GM12878 (cell line): ENCODE measurements around the gene PNMA5. TPM values are rescaled to one million over a fixed set of nuclear protein-coding genes. Genes with fewer than 3 reads are reported as not detected.

Source experiments
- ATAC-seq: fragments of 200-7000 bp; cut with Tn5 transposase; 3 replicates; pipeline ENCODE4 v1.9.1; 2020; ENCODE audit warnings: mild to moderate bottlenecking, moderate library complexity
- BruUV-seq: library from RNA; stranded (reverse); fragments of 400-500 nt; replicated peaks from 2 replicates; lab custom pipeline; 2021; lab: Mats Ljungman, UMichigan
- CTCF ChIA-PET: fragments of 300-600 bp; sonication (Branson Sonifier 250); formaldehyde crosslinking; extraction: SDS; loops from one replicate; lab custom pipeline; 2021; ENCODE audit warnings: inconsistent platforms; lab: Yijun Ruan, JAX
- POLR2A ChIA-PET: fragments of 350-600 bp; formaldehyde crosslinking; extraction: SDS; loops from one replicate; lab custom pipeline; 2021; ENCODE audit warnings: inconsistent platforms; lab: Charles Lee
- RAD21 ChIA-PET: fragments of 300-600 bp; sonication (Branson Sonifier 250); formaldehyde crosslinking; loops from one replicate; lab custom pipeline; 2023; ENCODE audit warnings: antibody characterized with exemption; ENCODE audit not compliant: unreplicated experiment; lab: Charles Lee
- SMC1A ChIA-PET: fragments of 300-600 bp; sonication (Branson Sonifier 250); formaldehyde crosslinking; loops from one replicate; lab custom pipeline; 2023; ENCODE audit not compliant: unreplicated experiment, uncharacterized antibody; lab: Charles Lee
- DNase-seq: peaks from one replicate; pipeline ENCODE4 v3.0.0-alpha.2; 2011; ENCODE audit warnings: low read depth, low spot score
- FAIRE-seq: peaks from 3 replicates; lab custom pipeline; 2011; peaks lifted over from hg19 to GRCh38; lab: Jason Lieb, UNC
- H2AFZ ChIP-seq: 2 replicates; pipeline ENCODE4 v1.6.0; 2011; ENCODE audit warnings: low read depth, low read length, control low read depth; ENCODE audit not compliant: control insufficient read depth
- H3K27ac ChIP-seq: 2 replicates; pipeline ENCODE4 v1.5.1; 2011; ENCODE audit warnings: control low read depth; ENCODE audit not compliant: control insufficient read depth, insufficient read depth
- H3K27me3 ChIP-seq, 2 experiments: replicated peaks in 1 of 2; 2 replicates each; pipeline versions ENCODE4 v1.6.0 to v1.6.1; 2011; ENCODE audit warnings: low read length in 1 of 2; ENCODE audit not compliant: control insufficient read depth in 2 of 2, insufficient read depth in 2 of 2
- H3K36me3 ChIP-seq, 2 experiments: 2 replicates each; pipeline ENCODE4 v1.5.1; 2011; ENCODE audit warnings: low read length in 1 of 2; ENCODE audit not compliant: control insufficient read depth in 2 of 2, insufficient read depth in 2 of 2
- H3K4me1 ChIP-seq: 2 replicates; pipeline ENCODE4 v1.6.1; 2011; ENCODE audit warnings: mild to moderate bottlenecking, low read length, moderate library complexity, mixed read lengths; ENCODE audit not compliant: control insufficient read depth, insufficient read depth
- H3K4me2 ChIP-seq: 2 replicates; pipeline ENCODE4 v1.6.0; 2011; ENCODE audit warnings: control low read depth; ENCODE audit not compliant: control insufficient read depth, insufficient read depth
- H3K4me3 ChIP-seq: fragments of 200-600 bp; sonication (generic); 2 replicates; pipeline ENCODE4 v1.5.1; 2016
- H3K79me2 ChIP-seq: 2 replicates; pipeline ENCODE4 v1.6.0; 2011; ENCODE audit warnings: low read length; ENCODE audit not compliant: control insufficient read depth, insufficient read depth
- H3K9ac ChIP-seq: 2 replicates; pipeline ENCODE4 v1.8.0; 2011; ENCODE audit warnings: low read length, control low read depth, mixed read lengths; ENCODE audit not compliant: control insufficient read depth, insufficient read depth
- H3K9me3 ChIP-seq: replicated peaks from 3 replicates; pipeline ENCODE4 v1.5.1; 2011; ENCODE audit warnings: mild to moderate bottlenecking, low read length; ENCODE audit not compliant: control insufficient read depth, insufficient read depth
- H4K20me1 ChIP-seq: 2 replicates; pipeline ENCODE4 v1.6.0; 2011; ENCODE audit not compliant: control insufficient read depth, insufficient read depth
- ASH2L ChIP-seq: fragments of 300-600, 200-600 bp; sonication (generic); IDR thresholded peaks from 2 replicates; pipeline ENCODE4 v1.6.1; 2017; ENCODE audit warnings: low read depth, mild to moderate bottlenecking, borderline replicate concordance
- EED ChIP-seq: sonication (generic); IDR thresholded peaks from 2 replicates; pipeline ENCODE4 v1.6.1; 2016; ENCODE audit warnings: antibody characterized with exemption, low read depth
- EP300 ChIP-seq, 2 experiments: fragments of 150-350 bp in 1 of 2; IDR thresholded peaks; 2 replicates each; pipeline ENCODE4 v1.6.1; 2011 to 2012; ENCODE audit warnings: low read depth in 2 of 2, low read length in 2 of 2, borderline replicate concordance in 1 of 2, improper control_type of control experiment in 1 of 2, inconsistent platforms in 1 of 2; ENCODE audit not compliant: control insufficient read depth in 1 of 2
- SMC3 ChIP-seq: IDR thresholded peaks from 2 replicates; pipeline ENCODE4 v1.6.1; 2011; ENCODE audit warnings: low read length, improper control_type of control experiment, borderline replicate concordance
- STAT1 ChIP-seq: fragments of 450-650 bp; conservative IDR thresholded peaks from 2 replicates; pipeline ENCODE4 v1.6.1; 2014; ENCODE audit warnings: antibody characterized with exemption, mild to moderate bottlenecking
- TCF3 ChIP-seq: IDR thresholded peaks from 2 replicates; pipeline ENCODE4 v1.6.1; 2012; ENCODE audit warnings: low read depth, mild to moderate bottlenecking, low read length, borderline replicate concordance; ENCODE audit not compliant: insufficient read depth
- TCF7 ChIP-seq: IDR thresholded peaks from 2 replicates; pipeline ENCODE4 v1.6.1; 2014; ENCODE audit warnings: antibody characterized with exemption, borderline replicate concordance
- ZBTB11 ChIP-seq: fragments of 450-650 bp; formaldehyde crosslinking; IDR thresholded peaks from 2 replicates; pipeline ENCODE4 v1.5.0; 2022; ENCODE audit warnings: mild to moderate bottlenecking, missing genetic modification characterization
- WGBS: methylation state at CpG from one replicate; pipeline ENCODE4 v1.1.6; 2016; ENCODE audit warnings: low lambda C conversion rate; ENCODE audit not compliant: insufficient replicate concordance, insufficient coverage; ENCODE audit errors: missing lambda C conversion rate; 5-methylcytosine and 5-hydroxymethylcytosine counted together
- in situ Hi-C: fragments of 300-500 bp; cut with MboI; formaldehyde crosslinking; loops from 9 replicates; pipeline ENCODE4 v1.14.3; 2018; ENCODE audit warnings: mixed read lengths
- intact Hi-C: fragments of 100-400 bp; cut with micrococcal nuclease; formaldehyde crosslinking; loops from one replicate; pipeline ENCODE4 v1.14.2; 2022; ENCODE audit not compliant: unreplicated experiment
- polyA plus RNA-seq, 11 experiments: library from polyadenylated mRNA; depleted of rRNA in 4 of 11; unstranded in 6 of 11; stranded (reverse) in 5 of 11; fragments of >200 nt; fragmentation: Nextera tagmentation in 4 of 11; fragmentation: Illumina TruSeq in 1 of 11; extraction: Ambion mirVana in 4 of 11; extraction: Trizol in 1 of 11; gene quantifications; 1 replicate in 1 of 11; 2 replicates in 10 of 11; pipeline versions ENCODE4 v1.2.1 to v1.2.3, GENCODE V29; 2011 to 2016; ENCODE audit warnings: inconsistent platforms in 2 of 11, missing spikeins in 2 of 11, low read depth in 1 of 11
- total RNA-seq, 4 experiments: library from RNA; depleted of rRNA in 3 of 4; stranded (reverse); fragments of >200 nt in 3 of 4; fragmentation: Illumina TruSeq in 1 of 4; extraction: Trizol in 1 of 4; gene quantifications; 2 replicates each; pipeline versions ENCODE4 v1.2.1 to v1.2.3, GENCODE V29; 2013 to 2021
- TF ChIP-seq, protein P1 (sequence below): fragments of 450-650 bp; conservative IDR thresholded peaks from 2 replicates; pipeline ENCODE4 v1.6.1; 2017; ENCODE audit warnings: mild to moderate bottlenecking, moderate library complexity

Gene PNMA5
- total and polyA plus RNA-seq, 10 of the 15 experiments (the other 5 are each of a cell fraction or from before 2014, with no cell fraction given): 0.03 TPM; not detected in 9

- TF ChIP-seq SMC3 (no peak), EED (no peak), EP300 (IDR thresholded peaks at IDR 0.05; ENCODE audit: borderline replicate concordance in 1 of 2, control insufficient read depth in 1 of 2, low read depth in 2 of 2, low read length in 2 of 2) (no peak), ASH2L (no peak), TCF3 (no peak)
- TF ChIP-seq, protein P1, sequence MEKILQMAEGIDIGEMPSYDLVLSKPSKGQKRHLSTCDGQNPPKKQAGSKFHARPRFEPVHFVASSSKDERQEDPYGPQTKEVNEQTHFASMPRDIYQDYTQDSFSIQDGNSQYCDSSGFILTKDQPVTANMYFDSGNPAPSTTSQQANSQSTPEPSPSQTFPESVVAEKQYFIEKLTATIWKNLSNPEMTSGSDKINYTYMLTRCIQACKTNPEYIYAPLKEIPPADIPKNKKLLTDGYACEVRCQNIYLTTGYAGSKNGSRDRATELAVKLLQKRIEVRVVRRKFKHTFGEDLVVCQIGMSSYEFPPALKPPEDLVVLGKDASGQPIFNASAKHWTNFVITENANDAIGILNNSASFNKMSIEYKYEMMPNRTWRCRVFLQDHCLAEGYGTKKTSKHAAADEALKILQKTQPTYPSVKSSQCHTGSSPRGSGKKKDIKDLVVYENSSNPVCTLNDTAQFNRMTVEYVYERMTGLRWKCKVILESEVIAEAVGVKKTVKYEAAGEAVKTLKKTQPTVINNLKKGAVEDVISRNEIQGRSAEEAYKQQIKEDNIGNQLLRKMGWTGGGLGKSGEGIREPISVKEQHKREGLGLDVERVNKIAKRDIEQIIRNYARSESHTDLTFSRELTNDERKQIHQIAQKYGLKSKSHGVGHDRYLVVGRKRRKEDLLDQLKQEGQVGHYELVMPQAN: no peak
Observed at GRCh38 chrX:152943826-152944225, 50.1 kb downstream of the PNMA5 start (continued).

GRCh38 chrX:152942077-152942442 lies 51.9 kb downstream of the PNMA5 start:
- no peaks in the 10 kb centered on the region for H3K9me3 ChIP-seq
- WGBS: 64% methylated on average over 11 of the region's 11 CpGs
- SMC1A ChIA-PET: interaction anchor here (0.6 to 2.3 kb wide), 6 partner anchors 10 to 720 kb away, joined by 3 to 7 read pairs (median 3); no protein-coding TSS in a partner anchor
- H3K4me3 ChIP-seq: peak overlapping the region; percentile 63
- H3K27ac ChIP-seq: peak overlapping the region; percentile 37; the same call in 1 of the 2 replicates
- no peaks in the 10 kb centered on the region for H3K4me1 ChIP-seq
- H3K27me3 ChIP-seq: no peaks in the 10 kb centered on the region; a peak in 2 of 4 replicates
- POLR2A ChIA-PET: interaction anchor here (1.3 kb wide), 1 partner anchor 656 kb away, joined by 4 read pairs; no protein-coding TSS in a partner anchor
- no peak; the same call in 2 of the 3 replicates for ATAC-seq
- intact Hi-C loops: loop anchor here (5.0 kb wide), 1 partner anchor 720 kb away; no protein-coding TSS in a partner anchor
- in situ Hi-C loops: loop anchor here (10.0 kb wide), 1 partner anchor 563 kb away; no protein-coding TSS in a partner anchor
- peak overlapping the region; percentile 59; the same call in 1 of the 2 replicates for H3K9ac ChIP-seq
- FAIRE-seq: no peak
- TF ChIP-seq TCF7 (no peak), ZBTB11 (CRISPR knock-in tag) (no peak), STAT1 (no peak)
- CTCF ChIA-PET: interaction anchor here (0.7 to 4.4 kb wide), 17 partner anchors 8 to 727 kb away, joined by 3 to 25 read pairs (median 4); partner anchors contain the start of gene HAUS7
- peak overlapping the region; percentile 54 for H3K4me2 ChIP-seq
- BruUV-seq: no TSS peak
- no peaks in the 10 kb centered on the region for H4K20me1 ChIP-seq
- no peak for DNase-seq
- RAD21 ChIA-PET: interaction anchor here (1.0 to 2.1 kb wide), 7 partner anchors 9 to 725 kb away, joined by 3 to 11 read pairs (median 4); no protein-coding TSS in a partner anchor
- H2AFZ ChIP-seq: peak overlapping the region; percentile 77
- no peaks in the 10 kb centered on the region for H3K36me3 ChIP-seq
- no peaks in the 10 kb centered on the region for H3K79me2 ChIP-seq
